ENCODE results near the gene LYPD6.
A peak's percentile ranks its signal among the peaks of the same experiment; 100 is the strongest.

Gene LYPD6

DNA sequence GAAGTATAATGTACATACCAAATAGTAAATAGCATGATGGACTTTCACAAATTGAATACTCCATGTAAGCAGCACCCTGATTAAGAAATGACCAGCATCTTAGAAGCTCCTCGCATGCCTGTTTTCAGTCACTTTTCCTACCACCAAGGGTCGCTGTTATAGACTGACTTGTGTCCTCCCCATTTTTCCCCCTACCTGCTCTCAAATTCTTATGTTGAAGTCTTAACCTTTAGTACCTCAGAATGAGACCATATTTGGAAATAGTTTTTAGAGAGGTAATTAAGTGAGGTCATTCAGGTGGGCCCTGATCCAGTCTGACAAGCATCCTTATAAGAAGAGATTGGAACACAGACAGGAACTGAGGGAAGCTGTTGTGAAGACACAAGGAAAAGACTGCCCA is 125.9 kb downstream of the LYPD6 start (continued):
- TF ChIP-seq TCF4 (CRISPR knock-in tag; IDR thresholded peaks at IDR 0.05; ENCODE audit: borderline replicate concordance) = no peak
- no peak for TF ChIP-seq ESRRG (CRISPR knock-in tag; IDR thresholded peaks at IDR 0.05)
- no peak for TF ChIP-seq ISL1 (CRISPR knock-in tag; IDR thresholded peaks at IDR 0.05)
- TF ChIP-seq, protein P1, sequence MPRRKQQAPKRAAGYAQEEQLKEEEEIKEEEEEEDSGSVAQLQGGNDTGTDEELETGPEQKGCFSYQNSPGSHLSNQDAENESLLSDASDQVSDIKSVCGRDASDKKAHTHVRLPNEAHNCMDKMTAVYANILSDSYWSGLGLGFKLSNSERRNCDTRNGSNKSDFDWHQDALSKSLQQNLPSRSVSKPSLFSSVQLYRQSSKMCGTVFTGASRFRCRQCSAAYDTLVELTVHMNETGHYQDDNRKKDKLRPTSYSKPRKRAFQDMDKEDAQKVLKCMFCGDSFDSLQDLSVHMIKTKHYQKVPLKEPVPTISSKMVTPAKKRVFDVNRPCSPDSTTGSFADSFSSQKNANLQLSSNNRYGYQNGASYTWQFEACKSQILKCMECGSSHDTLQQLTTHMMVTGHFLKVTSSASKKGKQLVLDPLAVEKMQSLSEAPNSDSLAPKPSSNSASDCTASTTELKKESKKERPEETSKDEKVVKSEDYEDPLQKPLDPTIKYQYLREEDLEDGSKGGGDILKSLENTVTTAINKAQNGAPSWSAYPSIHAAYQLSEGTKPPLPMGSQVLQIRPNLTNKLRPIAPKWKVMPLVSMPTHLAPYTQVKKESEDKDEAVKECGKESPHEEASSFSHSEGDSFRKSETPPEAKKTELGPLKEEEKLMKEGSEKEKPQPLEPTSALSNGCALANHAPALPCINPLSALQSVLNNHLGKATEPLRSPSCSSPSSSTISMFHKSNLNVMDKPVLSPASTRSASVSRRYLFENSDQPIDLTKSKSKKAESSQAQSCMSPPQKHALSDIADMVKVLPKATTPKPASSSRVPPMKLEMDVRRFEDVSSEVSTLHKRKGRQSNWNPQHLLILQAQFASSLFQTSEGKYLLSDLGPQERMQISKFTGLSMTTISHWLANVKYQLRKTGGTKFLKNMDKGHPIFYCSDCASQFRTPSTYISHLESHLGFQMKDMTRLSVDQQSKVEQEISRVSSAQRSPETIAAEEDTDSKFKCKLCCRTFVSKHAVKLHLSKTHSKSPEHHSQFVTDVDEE (CRISPR knock-in tag; IDR thresholded peaks at IDR 0.05) = no peak
- TF ChIP-seq BACH2 (CRISPR knock-in tag; IDR thresholded peaks at IDR 0.05; ENCODE audit: borderline replicate concordance) = no peak
- TF ChIP-seq ARNTL (CRISPR knock-in tag; IDR thresholded peaks at IDR 0.05; ENCODE audit: borderline replicate concordance, low read depth) = no peak

DNA sequence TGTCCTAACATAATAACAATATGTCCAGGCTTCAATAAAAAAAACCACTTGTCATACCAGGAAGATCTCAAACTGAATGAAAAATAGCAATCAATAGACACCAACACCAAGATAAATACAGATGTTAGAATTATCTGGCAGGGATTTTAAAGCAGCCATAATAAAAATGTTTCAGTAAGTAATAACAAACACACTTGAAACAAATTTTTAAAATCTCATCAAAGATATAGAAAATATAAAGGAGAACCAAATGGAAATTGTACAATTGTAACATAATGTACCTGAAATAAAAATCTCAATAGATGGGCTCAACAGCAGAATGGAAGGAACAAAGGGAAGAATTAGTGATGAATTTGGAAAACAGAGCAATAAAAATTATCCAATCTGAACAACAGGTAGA is 128.1 kb downstream of the LYPD6 start:
- ATAC-seq = no peak
- TF ChIP-seq ZFP30 (CRISPR knock-in tag; IDR thresholded peaks at IDR 0.05) = peak; percentile 72
- TF ChIP-seq, protein P2, sequence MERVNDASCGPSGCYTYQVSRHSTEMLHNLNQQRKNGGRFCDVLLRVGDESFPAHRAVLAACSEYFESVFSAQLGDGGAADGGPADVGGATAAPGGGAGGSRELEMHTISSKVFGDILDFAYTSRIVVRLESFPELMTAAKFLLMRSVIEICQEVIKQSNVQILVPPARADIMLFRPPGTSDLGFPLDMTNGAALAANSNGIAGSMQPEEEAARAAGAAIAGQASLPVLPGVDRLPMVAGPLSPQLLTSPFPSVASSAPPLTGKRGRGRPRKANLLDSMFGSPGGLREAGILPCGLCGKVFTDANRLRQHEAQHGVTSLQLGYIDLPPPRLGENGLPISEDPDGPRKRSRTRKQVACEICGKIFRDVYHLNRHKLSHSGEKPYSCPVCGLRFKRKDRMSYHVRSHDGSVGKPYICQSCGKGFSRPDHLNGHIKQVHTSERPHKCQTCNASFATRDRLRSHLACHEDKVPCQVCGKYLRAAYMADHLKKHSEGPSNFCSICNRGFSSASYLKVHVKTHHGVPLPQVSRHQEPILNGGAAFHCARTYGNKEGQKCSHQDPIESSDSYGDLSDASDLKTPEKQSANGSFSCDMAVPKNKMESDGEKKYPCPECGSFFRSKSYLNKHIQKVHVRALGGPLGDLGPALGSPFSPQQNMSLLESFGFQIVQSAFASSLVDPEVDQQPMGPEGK (CRISPR knock-in tag; IDR thresholded peaks at IDR 0.05; ENCODE audit: borderline replicate concordance) = no peak

DNA sequence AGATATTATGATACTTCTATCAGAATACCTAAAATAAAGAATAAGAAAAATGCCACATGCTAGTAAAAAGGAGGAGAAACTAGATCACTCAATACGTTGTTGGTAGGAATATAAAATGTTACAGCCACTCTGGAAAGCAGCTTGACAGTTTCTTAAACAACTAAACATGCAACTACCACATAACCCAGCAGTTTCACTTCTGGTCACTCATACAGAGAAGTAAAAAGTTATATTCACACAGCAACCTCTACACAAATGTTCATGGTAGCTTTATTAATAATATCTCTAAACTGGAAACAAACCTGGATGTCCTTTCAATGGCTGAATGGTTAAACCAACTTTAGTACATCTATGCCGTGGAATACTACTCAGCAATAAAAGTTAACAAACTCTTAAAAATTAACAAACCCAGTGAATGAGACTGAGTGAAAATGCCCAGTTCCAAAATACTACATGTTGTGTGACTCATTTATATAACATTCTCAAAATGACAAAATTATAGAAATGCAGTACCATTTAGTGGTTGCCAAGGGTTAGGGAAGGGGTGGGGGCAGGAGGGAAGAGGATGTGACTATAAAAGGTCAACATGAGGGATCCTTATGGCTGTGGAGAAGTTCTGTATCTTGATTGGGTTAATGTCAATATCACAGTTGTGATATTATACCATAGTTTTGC is 133.1 kb downstream of the LYPD6 start:
- no peak for ATAC-seq
- TF ChIP-seq TCF4 (CRISPR knock-in tag; IDR thresholded peaks at IDR 0.05; ENCODE audit: borderline replicate concordance) (no peak), ESRRG (CRISPR knock-in tag; IDR thresholded peaks at IDR 0.05) (no peak), SNAI2 (CRISPR knock-in tag; IDR thresholded peaks at IDR 0.05) (no peak), ZNF8 (CRISPR knock-in tag; IDR thresholded peaks at IDR 0.05) (no peak)

DNA sequence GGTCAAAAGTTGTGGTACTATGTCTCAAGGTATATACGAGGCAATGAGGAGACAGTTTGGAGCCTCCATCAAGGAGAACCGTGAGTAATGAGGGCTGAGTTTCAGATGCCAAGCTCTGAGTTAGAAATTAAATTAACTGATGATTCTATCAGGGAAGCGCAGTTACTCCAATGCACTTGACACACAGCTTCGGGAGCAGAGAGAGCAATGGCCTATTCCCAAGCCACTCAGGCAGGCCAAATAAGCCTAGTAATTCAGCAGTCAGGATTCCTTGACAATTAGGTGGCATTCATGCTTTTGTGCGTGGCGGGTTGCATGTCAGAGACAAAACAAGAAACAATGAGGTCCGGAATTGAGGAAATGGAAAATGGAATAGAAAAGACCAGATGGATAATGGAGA is 134.0 kb downstream of the LYPD6 start:
- ATAC-seq = peak; percentile 54; the same call in 2 of the 3 replicates
- TF ChIP-seq ISL1 (CRISPR knock-in tag; IDR thresholded peaks at IDR 0.05) = peak; percentile 71
- TF ChIP-seq SNAI2 (CRISPR knock-in tag; IDR thresholded peaks at IDR 0.05) = 0 out of 2 replicates have a peak, but pooled peaks have one; percentile 43
- TF ChIP-seq GLIS3 (CRISPR knock-in tag; IDR thresholded peaks at IDR 0.05) = no peak

DNA sequence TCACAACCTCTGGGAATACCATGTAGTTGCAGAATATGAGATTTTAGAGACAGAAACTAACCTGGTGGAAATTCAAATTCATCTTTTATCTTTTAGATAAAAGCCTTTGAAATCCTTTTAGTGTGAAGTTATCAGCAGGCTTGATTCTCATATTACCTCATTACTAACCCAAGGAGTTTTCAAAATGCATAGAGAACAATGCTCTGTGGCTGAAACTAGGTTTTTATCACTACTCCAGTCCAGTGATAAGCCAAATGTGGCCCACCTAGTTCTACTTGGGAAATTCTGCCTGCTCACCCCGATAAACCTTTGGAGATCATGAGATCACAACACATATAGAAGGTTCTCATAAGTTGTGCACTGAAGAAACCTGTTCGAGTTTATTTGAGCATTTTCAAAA is 135.5 kb downstream of the LYPD6 start:
- ATAC-seq = no peak
- TF ChIP-seq CSDC2 (CRISPR knock-in tag; IDR thresholded peaks at IDR 0.05) (no peak), ZNF565 (CRISPR knock-in tag; conservative IDR thresholded peaks at IDR 0.05; ENCODE audit: low read depth) (no peak), ZFP3 (CRISPR knock-in tag; IDR thresholded peaks at IDR 0.05) (no peak), TCF4 (CRISPR knock-in tag; IDR thresholded peaks at IDR 0.05; ENCODE audit: borderline replicate concordance) (no peak)

DNA sequence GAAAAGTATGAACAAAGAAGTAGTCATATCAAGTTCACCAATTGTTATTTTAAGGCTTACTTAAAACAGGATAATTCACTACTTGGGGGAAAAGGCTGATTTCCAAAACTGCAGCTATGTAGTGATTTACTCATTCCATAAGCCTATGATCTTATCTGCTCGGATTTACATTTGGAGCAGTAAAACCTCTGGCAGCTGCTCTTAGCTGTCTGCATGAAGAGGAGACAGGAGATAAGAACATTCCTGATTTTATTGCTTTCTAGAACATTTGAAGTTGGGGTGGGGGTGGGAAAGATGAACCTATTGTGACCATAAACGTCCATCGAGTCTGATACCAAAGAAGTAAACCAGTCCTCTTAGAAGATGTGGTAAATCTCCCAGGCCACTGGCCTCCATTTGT is 136.2 kb downstream of the LYPD6 start:
- ATAC-seq = peak; percentile 64
- TF ChIP-seq TCF4 (CRISPR knock-in tag; IDR thresholded peaks at IDR 0.05; ENCODE audit: borderline replicate concordance) (peak; percentile 13; the same call in 1 of the 2 replicates), ISL1 (CRISPR knock-in tag; IDR thresholded peaks at IDR 0.05) (peak; percentile 85), OSR1 (CRISPR knock-in tag; IDR thresholded peaks at IDR 0.05) (no peak), ESRRG (CRISPR knock-in tag; IDR thresholded peaks at IDR 0.05) (no peak)
- TF ChIP-seq, protein P1 (CRISPR knock-in tag; IDR thresholded peaks at IDR 0.05) = peak; percentile 74

All from SK-N-SH treated with all-trans-retinoic acid at 6 μM for 48 hours (cell line).